Heart left ventricle (tissue), 13 donors: Measurements from ENCODE around the gene PARD3.

ENCODE experiments used
- CTCF ChIP-seq, 12 donors: fragments of 200-600 bp; sonication (generic) in 4 of 12; IDR thresholded peaks; one replicate each; pipeline versions ENCODE4 v1.5.0 to v1.8.0; 2018 to 2022; ENCODE audit warnings: antibody characterized with exemption in 12 of 12, mild to moderate bottlenecking in 5 of 12
- POLR2A ChIP-seq, 2 donors: fragments of 450-650 bp; IDR thresholded peaks; one replicate each; pipeline ENCODE4 v1.6.1; 2017; ENCODE audit warnings: antibody characterized with exemption in 2 of 2, mild to moderate bottlenecking in 2 of 2, moderate library complexity in 2 of 2
- donor health status: ischemic (EF 13 %, LVEDD 7.1; RV severe dilation, severe dysfunction).
- donor health status: DM: no; HTN: yes; CAD: no.
- donor health status: DM: no; HTN: no; CAD: no.
- donor health status: ischemic (EF 25% LVEDD 6.9; RV normal size, moderate dysfunction).
- donor health status: ischemic (EF 25% LVEDD 5.7; RV mildly dilated, moderate dysfunction).
- donor health status: ischemic (EF 35%, LVEDD 5.7; RV mildly dilated, moderate dysfunction).
- donor health status: nonischemic (EF 11% LVEDD 7.7; RV severe dilation, severe dysfunction).
- donor health status: DM: yes; HTN: yes; CAD: no.
- donor health status: PGD.
- donor health status: ischemic (EF 29% LVEDD 5.4; RV normal size, mild dysfunction).
- donor health status: nonischemic (EF 23%, LVEDD 6.1; RV moderate dilation, normal function).

DNA sequence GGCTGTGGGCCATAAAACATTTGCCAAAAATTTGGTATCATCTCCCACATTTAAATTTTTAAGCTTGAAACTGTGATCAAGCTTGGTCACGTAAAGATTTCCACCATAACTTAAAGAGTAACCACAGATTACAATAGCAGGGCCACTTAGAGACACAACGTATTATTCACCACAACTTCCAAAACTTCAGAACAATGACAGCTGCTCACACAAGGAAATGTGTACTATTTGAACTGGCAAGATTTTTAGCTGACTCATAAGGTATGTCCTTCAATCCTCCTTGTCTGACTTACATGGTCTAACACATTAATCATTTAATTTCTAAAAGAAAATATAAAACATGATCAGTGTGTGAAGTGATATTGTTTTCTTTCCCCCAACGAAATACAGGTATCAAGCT lies 234.5 kb downstream of the PARD3 start:
- no peak for TF ChIP-seq CTCF (IDR thresholded peaks at IDR 0.05)
- no peak for TF ChIP-seq POLR2A (IDR thresholded peaks at IDR 0.05)
